ENCODE data around the gene RPS6KA4. TPM values are rescaled to one million over a fixed set of nuclear protein-coding genes. Genes with fewer than 3 reads are reported as not detected.

Gene RPS6KA4
- polyA plus RNA-seq, 1 donor (not counting 4 experiments of a cell fraction or from before 2014, with no cell fraction given), result 52.4 TPM

DNA sequence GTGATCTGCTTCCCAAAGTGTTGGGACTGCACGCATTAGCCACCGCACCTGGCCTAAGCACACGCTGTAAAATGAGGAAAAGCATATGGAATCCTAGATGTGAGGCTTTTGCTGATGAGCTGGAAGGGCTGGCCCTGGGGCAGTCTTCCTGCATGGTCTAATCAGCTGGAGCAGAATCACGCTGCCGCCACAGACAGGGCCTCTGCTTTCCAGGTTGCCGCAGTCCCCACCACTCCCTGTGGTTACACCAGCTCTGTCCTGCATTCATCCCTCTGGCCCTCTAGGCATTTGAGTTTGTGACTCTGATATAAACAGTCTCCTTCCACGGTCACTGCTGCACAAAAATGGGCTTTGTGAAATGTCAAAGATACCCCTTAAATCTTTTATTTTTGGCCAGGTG lies 17.1 kb downstream of the RPS6KA4 start:
- no peak for FAIRE-seq
- peaks cover 16% of the 10 kb centered on the region for H3K4me1 ChIP-seq (ENCODE audit: control insufficient read depth, extremely low read depth, insufficient read depth, low read length)
- H3K4me3 ChIP-seq (ENCODE audit: control insufficient read depth in 2 of 3, extremely low read depth in 1 of 3, insufficient read depth in 2 of 3, low read depth in 1 of 3, low read length in 3 of 3), result no peak overlapping the region
- no peak overlapping the region for H3K27ac ChIP-seq (ENCODE audit: control insufficient read depth, insufficient read depth, low read length)
- dilution Hi-C loops (cut with MboI; ENCODE audit: extremely low pct_ligation_motif_present, low sequenced_read_pairs), result no loop called here
- DNase-seq (ENCODE audit: low read depth, low spot score), result no peak
- H3K79me2 ChIP-seq (ENCODE audit: control insufficient read depth, insufficient read depth, low read length), result no peaks in the 10 kb centered on the region
- H3K9me1 ChIP-seq (ENCODE audit: control insufficient read depth, extremely low read depth, insufficient read depth, low read length), result no peaks in the 10 kb centered on the region
- H2AFZ ChIP-seq (ENCODE audit: control insufficient read depth, low read length), result no peak overlapping the region
- H3K9me3 ChIP-seq (ENCODE audit: control insufficient read depth, low read depth, low read length), result no peaks in the 10 kb centered on the region
- H4K20me1 ChIP-seq (ENCODE audit: control insufficient read depth, extremely low read depth, insufficient read depth, low read length), result no peaks in the 10 kb centered on the region
- TF ChIP-seq, protein P1, sequence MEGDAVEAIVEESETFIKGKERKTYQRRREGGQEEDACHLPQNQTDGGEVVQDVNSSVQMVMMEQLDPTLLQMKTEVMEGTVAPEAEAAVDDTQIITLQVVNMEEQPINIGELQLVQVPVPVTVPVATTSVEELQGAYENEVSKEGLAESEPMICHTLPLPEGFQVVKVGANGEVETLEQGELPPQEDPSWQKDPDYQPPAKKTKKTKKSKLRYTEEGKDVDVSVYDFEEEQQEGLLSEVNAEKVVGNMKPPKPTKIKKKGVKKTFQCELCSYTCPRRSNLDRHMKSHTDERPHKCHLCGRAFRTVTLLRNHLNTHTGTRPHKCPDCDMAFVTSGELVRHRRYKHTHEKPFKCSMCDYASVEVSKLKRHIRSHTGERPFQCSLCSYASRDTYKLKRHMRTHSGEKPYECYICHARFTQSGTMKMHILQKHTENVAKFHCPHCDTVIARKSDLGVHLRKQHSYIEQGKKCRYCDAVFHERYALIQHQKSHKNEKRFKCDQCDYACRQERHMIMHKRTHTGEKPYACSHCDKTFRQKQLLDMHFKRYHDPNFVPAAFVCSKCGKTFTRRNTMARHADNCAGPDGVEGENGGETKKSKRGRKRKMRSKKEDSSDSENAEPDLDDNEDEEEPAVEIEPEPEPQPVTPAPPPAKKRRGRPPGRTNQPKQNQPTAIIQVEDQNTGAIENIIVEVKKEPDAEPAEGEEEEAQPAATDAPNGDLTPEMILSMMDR (optimal IDR thresholded peaks at IDR 0.05 in 1 of 3, IDR thresholded peaks at IDR 0.05 in 1 of 3, conservative IDR thresholded peaks at IDR 0.05 in 1 of 3; ENCODE audit: extremely low read depth in 1 of 3, insufficient read depth in 2 of 3, low read length in 3 of 3), result no peak
- TF ChIP-seq EZH2 (IDR thresholded peaks at IDR 0.05; ENCODE audit: low read length), result no peak
- H3K27me3 ChIP-seq (ENCODE audit: control insufficient read depth, extremely low read depth, insufficient read depth, low read length), result no peaks in the 10 kb centered on the region
- no peak overlapping the region for H3K9ac ChIP-seq (ENCODE audit: control insufficient read depth, extremely low read depth, insufficient read depth, low read length)
- H3K4me2 ChIP-seq (ENCODE audit: control insufficient read depth, extremely low read depth, insufficient read depth, low read depth, low read length), result no peak overlapping the region
- H3K36me3 ChIP-seq (ENCODE audit: control insufficient read depth in 2 of 2, extremely low read depth in 1 of 2, insufficient read depth in 2 of 2, low read length in 2 of 2), result peaks cover 0 to 4% of the 10 kb centered on the region in 2 experiments

DNA sequence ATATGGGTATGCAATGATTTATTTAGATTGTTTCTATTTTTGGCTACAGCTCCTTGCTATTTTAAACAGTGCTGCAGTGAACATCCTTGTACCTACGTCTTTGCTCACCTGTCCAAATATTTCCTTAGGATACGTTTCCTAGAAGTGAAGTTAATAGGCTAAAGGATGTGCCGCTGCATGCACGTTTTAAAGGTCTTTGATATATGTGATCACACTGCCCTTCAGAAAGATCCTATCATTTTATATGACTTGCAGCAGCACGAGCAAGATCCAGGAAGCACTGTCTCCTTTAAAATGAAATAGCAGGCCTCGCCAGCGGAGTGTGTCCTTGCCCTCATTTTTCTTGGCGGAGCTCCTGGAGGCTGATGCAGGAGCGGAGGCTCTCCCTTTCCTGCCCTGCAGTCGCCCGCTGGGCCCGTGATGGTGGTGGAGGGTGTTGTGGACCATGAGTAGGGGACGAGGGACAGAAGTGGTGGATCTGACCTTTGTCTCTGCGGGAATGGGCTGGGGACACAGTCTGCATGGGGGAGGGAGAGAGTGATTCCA lies 19.4 kb downstream of the RPS6KA4 start:
- H3K27me3 ChIP-seq (ENCODE audit: control insufficient read depth, extremely low read depth, insufficient read depth, low read length), result peaks cover 3% of the 10 kb centered on the region
- H4K20me1 ChIP-seq (ENCODE audit: control insufficient read depth, extremely low read depth, insufficient read depth, low read length), result no peaks in the 10 kb centered on the region
- peak overlapping the region; percentile 78 for H2AFZ ChIP-seq (ENCODE audit: control insufficient read depth, low read length)
- H3K9me3 ChIP-seq (ENCODE audit: control insufficient read depth, low read depth, low read length), result no peaks in the 10 kb centered on the region
- TF ChIP-seq EZH2 (IDR thresholded peaks at IDR 0.05; ENCODE audit: low read length), result no peak
- TF ChIP-seq, protein P1 (optimal IDR thresholded peaks at IDR 0.05 in 1 of 3, IDR thresholded peaks at IDR 0.05 in 1 of 3, conservative IDR thresholded peaks at IDR 0.05 in 1 of 3; ENCODE audit: extremely low read depth in 1 of 3, insufficient read depth in 2 of 3, low read length in 3 of 3), result peak in 1 of 3 experiments; percentile 14
- DNase-seq (ENCODE audit: low read depth, low spot score) (no peak), FAIRE-seq (no peak)
- peak overlapping the region in 1 of 3 experiments; percentile 5 for H3K4me3 ChIP-seq (ENCODE audit: control insufficient read depth in 2 of 3, extremely low read depth in 1 of 3, insufficient read depth in 2 of 3, low read depth in 1 of 3, low read length in 3 of 3)
- dilution Hi-C loops (cut with MboI; ENCODE audit: extremely low pct_ligation_motif_present, low sequenced_read_pairs), result no loop called here
- H3K9ac ChIP-seq (ENCODE audit: control insufficient read depth, extremely low read depth, insufficient read depth, low read length), result no peak overlapping the region
- H3K36me3 ChIP-seq (ENCODE audit: control insufficient read depth in 2 of 2, extremely low read depth in 1 of 2, insufficient read depth in 2 of 2, low read length in 2 of 2), result no peaks in the 10 kb centered on the region
- no peaks in the 10 kb centered on the region for H3K9me1 ChIP-seq (ENCODE audit: control insufficient read depth, extremely low read depth, insufficient read depth, low read length)
- no peak overlapping the region for H3K27ac ChIP-seq (ENCODE audit: control insufficient read depth, insufficient read depth, low read length)
- H3K4me1 ChIP-seq (ENCODE audit: control insufficient read depth, extremely low read depth, insufficient read depth, low read length), result peaks cover 16% of the 10 kb centered on the region
- H3K79me2 ChIP-seq (ENCODE audit: control insufficient read depth, insufficient read depth, low read length), result no peaks in the 10 kb centered on the region
- peak overlapping the region; percentile 64 for H3K4me2 ChIP-seq (ENCODE audit: control insufficient read depth, extremely low read depth, insufficient read depth, low read depth, low read length)
